ENCODE measurements around the gene MRPS18C. TPM values are rescaled to one million over a fixed set of nuclear protein-coding genes. Genes with fewer than 3 reads are reported as not detected.
"Not testable (repeated sequence)": the region's sequence is repeated elsewhere in the genome, so short reads cannot be mapped to it uniquely, and the experiment has no call there.

MRPS18C gene
- total RNA-seq, 2 experiments from 2014 or later, result 53.9 to 64.4 TPM

DNA sequence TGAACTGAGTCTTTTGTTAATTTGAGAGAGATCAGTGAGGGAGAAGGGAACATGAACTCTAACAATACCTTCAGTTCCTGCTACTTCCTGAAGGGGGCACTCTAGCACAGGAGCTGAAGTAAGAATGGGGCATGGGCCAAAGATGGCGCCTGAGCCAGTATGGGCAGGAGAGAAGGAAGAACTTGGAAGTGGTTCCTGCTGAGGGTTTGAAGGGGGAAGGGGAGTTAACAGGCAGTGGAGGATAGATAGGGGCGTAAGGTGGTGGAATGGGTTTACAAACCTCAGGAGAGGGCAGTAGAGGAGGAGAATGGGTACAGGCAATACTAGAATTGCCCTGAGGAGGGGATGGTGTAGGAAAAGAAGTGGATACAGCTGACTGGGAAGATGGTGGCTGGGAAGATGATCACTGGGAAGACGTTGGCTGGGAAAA is 53.3 kb downstream of the MRPS18C start:
- CTCF ChIA-PET, result interaction anchor here (0.9 to 4.5 kb wide), 17 partner anchors 9 to 147 kb away, joined by 3 to 84 read pairs (median 5); partner anchors contain the start of genes ABRAXAS1 and GPAT3
- H3K36me3 Mint-ChIP-seq; ATAC-seq; H3K9me3 Mint-ChIP-seq (ENCODE audit: low read depth); H3K4me3 Mint-ChIP-seq; H3K27me3 Mint-ChIP-seq; H3K27ac Mint-ChIP-seq: not testable (repeated sequence)
- H3K4me1 Mint-ChIP-seq, result peaks cover 12% of the 10 kb centered on the region
- peak; percentile 76 for DNase-seq

DNA sequence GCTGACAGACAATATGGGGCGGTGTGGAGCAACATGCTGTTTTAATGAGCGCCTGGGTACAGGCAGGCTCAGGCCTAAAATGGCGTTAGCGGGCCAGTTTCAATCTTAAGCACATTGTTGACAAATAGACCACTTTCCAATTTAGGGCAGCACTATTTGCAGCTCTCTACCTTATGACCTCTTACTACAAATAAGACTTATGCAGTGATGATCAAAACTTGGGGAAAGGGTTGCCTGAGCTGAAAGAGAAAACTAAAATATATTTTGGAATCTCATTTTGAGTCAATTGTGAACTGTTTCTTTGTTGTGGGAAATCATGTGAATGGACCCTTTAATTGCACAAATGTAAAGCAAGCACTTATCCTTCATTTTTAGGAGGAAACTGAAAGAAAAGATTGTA is 54.6 kb downstream of the MRPS18C start:
- Mint-ChIP-seq H3K4me3 (no peak overlapping the region), H3K4me1 (peaks cover 8% of the 10 kb centered on the region), H3K27me3 (no peaks in the 10 kb centered on the region), H3K27ac (no peak overlapping the region), H3K9me3 (ENCODE audit: low read depth) (no peaks in the 10 kb centered on the region), H3K36me3 (no peaks in the 10 kb centered on the region)
- DNase-seq, result no peak
- CTCF ChIA-PET, result interaction anchor here (1.1 to 4.5 kb wide), 8 partner anchors 8 to 133 kb away, joined by 3 to 84 read pairs (median 8); partner anchors contain the start of gene GPAT3
- ATAC-seq, result peak; percentile 20

Other genes starting within 250 kb of the MRPS18C start
- gene COQ2, start 171.3 kb upstream of the MRPS18C start, total RNA-seq, result 10 to 100 TPM; 20.6 to 21.9 TPM
- gene HPSE, start 121.2 kb upstream of the MRPS18C start, total RNA-seq, result 10 to 100 TPM; 18.4 to 19.6 TPM
- 10 to 100 TPM; 14.8 to 16.7 TPM for gene HELQ, start 235 bp upstream of the MRPS18C start, total RNA-seq
- 10 to 100 TPM; 11.3 to 11.5 TPM for gene ABRAXAS1, start 29.0 kb downstream of the MRPS18C start, total RNA-seq
- gene GPAT3, start 80.0 kb downstream of the MRPS18C start, total RNA-seq, result 10 to 100 TPM; 25.9 to 34.0 TPM